ENCODE data around the gene ADAP1. TPM values are rescaled to one million over a fixed set of nuclear protein-coding genes. Genes with fewer than 3 reads are reported as not detected.

ADAP1 gene
- total and polyA plus RNA-seq, 2 of the 13 experiments (the other 11 are each of a cell fraction or from before 2014, with no cell fraction given): 10.5 to 24.6 TPM

GRCh38 chr7:897086-897485 lies 57.4 kb downstream of the ADAP1 start:
- ATAC-seq (no peak), FAIRE-seq (no peak), DNase-seq (ENCODE audit: low spot score) (no peak)
- H4K20me1 ChIP-seq (ENCODE audit: insufficient read depth, low read length): no peaks in the 10 kb centered on the region
- 100% methylated on average over 3 of the region's 14 CpGs for WGBS (ENCODE audit: low lambda C conversion rate)
- H3K36me3 ChIP-seq (replicated peaks in 1 of 2; ENCODE audit: control insufficient read depth in 1 of 2, insufficient read depth in 2 of 2, low read length in 2 of 2): peaks cover 22 to 46% of the 10 kb centered on the region in 2 experiments
- no peak overlapping the region for H3K9ac ChIP-seq (ENCODE audit: insufficient read depth, low read depth, low read length)
- ChIA-PET POLR2A (interaction anchor here (1.0 to 1.7 kb wide), 2 partner anchors 60 to 80 kb away, joined by 3 to 4 read pairs; no protein-coding TSS in a partner anchor), CTCF (ENCODE audit: low intra/inter-chr PET ratio, low total read pairs) (no interaction called here)
- TF ChIP-seq SNAI1 (CRISPR knock-in tag; IDR thresholded peaks at IDR 0.05; ENCODE audit: borderline replicate concordance) (no peak), ZNF556 (CRISPR knock-in tag; IDR thresholded peaks at IDR 0.05; ENCODE audit: borderline replicate concordance) (no peak), SNAPC5 (CRISPR knock-in tag; IDR thresholded peaks at IDR 0.05; ENCODE audit: borderline replicate concordance) (no peak), ZNF598 (CRISPR knock-in tag; IDR thresholded peaks at IDR 0.05; ENCODE audit: borderline replicate concordance) (no peak), AGO2 (optimal IDR thresholded peaks at IDR 0.05; ENCODE audit: low read depth, low read length) (peak; percentile 75), POLR2G (IDR thresholded peaks at IDR 0.05; ENCODE audit: low read depth, low read length) (0 out of 2 replicates have a peak, but pooled peaks have one; percentile 9), E2F2 (CRISPR knock-in tag; IDR thresholded peaks at IDR 0.05; ENCODE audit: borderline replicate concordance) (no peak), KLF15 (CRISPR knock-in tag; IDR thresholded peaks at IDR 0.05; ENCODE audit: borderline replicate concordance) (no peak), ZBTB38 (CRISPR knock-in tag; IDR thresholded peaks at IDR 0.05) (no peak)
- TF ChIP-seq, protein P1, sequence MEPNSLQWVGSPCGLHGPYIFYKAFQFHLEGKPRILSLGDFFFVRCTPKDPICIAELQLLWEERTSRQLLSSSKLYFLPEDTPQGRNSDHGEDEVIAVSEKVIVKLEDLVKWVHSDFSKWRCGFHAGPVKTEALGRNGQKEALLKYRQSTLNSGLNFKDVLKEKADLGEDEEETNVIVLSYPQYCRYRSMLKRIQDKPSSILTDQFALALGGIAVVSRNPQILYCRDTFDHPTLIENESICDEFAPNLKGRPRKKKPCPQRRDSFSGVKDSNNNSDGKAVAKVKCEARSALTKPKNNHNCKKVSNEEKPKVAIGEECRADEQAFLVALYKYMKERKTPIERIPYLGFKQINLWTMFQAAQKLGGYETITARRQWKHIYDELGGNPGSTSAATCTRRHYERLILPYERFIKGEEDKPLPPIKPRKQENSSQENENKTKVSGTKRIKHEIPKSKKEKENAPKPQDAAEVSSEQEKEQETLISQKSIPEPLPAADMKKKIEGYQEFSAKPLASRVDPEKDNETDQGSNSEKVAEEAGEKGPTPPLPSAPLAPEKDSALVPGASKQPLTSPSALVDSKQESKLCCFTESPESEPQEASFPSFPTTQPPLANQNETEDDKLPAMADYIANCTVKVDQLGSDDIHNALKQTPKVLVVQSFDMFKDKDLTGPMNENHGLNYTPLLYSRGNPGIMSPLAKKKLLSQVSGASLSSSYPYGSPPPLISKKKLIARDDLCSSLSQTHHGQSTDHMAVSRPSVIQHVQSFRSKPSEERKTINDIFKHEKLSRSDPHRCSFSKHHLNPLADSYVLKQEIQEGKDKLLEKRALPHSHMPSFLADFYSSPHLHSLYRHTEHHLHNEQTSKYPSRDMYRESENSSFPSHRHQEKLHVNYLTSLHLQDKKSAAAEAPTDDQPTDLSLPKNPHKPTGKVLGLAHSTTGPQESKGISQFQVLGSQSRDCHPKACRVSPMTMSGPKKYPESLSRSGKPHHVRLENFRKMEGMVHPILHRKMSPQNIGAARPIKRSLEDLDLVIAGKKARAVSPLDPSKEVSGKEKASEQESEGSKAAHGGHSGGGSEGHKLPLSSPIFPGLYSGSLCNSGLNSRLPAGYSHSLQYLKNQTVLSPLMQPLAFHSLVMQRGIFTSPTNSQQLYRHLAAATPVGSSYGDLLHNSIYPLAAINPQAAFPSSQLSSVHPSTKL (CRISPR knock-in tag; IDR thresholded peaks at IDR 0.05): no peak
- intact Hi-C loops (cut with micrococcal nuclease; ENCODE audit: unreplicated experiment): no loop called here
- H3K9me3 ChIP-seq (ENCODE audit: low read length): no peaks in the 10 kb centered on the region
- in situ Hi-C loops (cut with HindIII; ENCODE audit: extremely low pct_ligation_motif_present, low pct_unique_long_range_greater_than_20kb): no loop called here
- H3K27ac ChIP-seq (ENCODE audit: extremely low read length, insufficient read depth, low read length): no peak overlapping the region
- H3K79me2 ChIP-seq (ENCODE audit: insufficient read depth, low read length): no peaks in the 10 kb centered on the region
- no peak overlapping the region for H3K4me2 ChIP-seq (ENCODE audit: low read depth, low read length)
- H2AFZ ChIP-seq (ENCODE audit: low read length): no peak overlapping the region
- no peak overlapping the region for H3K4me3 ChIP-seq (replicated peaks in 1 of 3; ENCODE audit: insufficient read depth in 1 of 3, low read depth in 2 of 3, low read length in 3 of 3)
- H3K27me3 ChIP-seq (ENCODE audit: control insufficient read depth in 1 of 2, insufficient read depth in 2 of 2, low read length in 2 of 2): no peaks in the 10 kb centered on the region
- BruUV-seq (replicated peaks): no TSS peak
- H3K4me1 ChIP-seq (ENCODE audit: insufficient read depth, low read length): peaks cover 14% of the 10 kb centered on the region
